Mammary epithelial cell (primary cell): ENCODE measurements around the gene CGNL1.

Source experiments
- EZH2 ChIP-seq: IDR thresholded peaks from 2 replicates; pipeline ENCODE4 v1.6.1; 2012; ENCODE audit warnings: low read length, inconsistent platforms, borderline replicate concordance
- TF ChIP-seq, protein P1 (sequence below), 2 donors: IDR thresholded peaks in 1 of 2; conservative IDR thresholded peaks in 1 of 2; 2 replicates each; pipeline ENCODE4 v1.5.1; 2011 to 2012; ENCODE audit warnings: inconsistent platforms in 2 of 2, low read length in 2 of 2, mild to moderate bottlenecking in 2 of 2, control low read depth in 1 of 2, low read depth in 1 of 2; ENCODE audit not compliant: insufficient read depth in 1 of 2; ENCODE audit errors: extremely low read depth in 1 of 2

DNA sequence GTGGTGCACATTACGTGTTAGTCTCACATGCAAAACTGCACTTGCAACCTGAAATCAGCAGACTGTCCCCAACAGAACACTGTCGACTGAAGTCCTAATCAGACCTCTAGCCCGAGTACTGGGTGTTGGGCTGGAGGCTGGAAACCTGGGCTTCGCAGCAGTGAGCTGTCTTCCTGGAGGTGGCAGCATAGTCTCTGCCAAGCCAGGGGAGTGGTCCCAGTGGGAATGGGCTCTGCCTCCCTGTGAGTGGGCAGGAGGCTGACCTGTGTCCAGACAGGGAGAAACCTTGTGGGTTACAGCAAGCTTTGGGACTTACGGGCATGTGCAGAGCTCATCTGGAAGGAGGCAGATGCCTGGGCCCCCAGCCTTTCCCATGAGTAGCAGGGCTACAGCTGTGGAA lies 177.2 kb downstream of the CGNL1 start:
- TF ChIP-seq, protein P1, sequence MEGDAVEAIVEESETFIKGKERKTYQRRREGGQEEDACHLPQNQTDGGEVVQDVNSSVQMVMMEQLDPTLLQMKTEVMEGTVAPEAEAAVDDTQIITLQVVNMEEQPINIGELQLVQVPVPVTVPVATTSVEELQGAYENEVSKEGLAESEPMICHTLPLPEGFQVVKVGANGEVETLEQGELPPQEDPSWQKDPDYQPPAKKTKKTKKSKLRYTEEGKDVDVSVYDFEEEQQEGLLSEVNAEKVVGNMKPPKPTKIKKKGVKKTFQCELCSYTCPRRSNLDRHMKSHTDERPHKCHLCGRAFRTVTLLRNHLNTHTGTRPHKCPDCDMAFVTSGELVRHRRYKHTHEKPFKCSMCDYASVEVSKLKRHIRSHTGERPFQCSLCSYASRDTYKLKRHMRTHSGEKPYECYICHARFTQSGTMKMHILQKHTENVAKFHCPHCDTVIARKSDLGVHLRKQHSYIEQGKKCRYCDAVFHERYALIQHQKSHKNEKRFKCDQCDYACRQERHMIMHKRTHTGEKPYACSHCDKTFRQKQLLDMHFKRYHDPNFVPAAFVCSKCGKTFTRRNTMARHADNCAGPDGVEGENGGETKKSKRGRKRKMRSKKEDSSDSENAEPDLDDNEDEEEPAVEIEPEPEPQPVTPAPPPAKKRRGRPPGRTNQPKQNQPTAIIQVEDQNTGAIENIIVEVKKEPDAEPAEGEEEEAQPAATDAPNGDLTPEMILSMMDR (conservative IDR thresholded peaks at IDR 0.05 in 1 of 2, IDR thresholded peaks at IDR 0.05 in 1 of 2; ENCODE audit: extremely low read depth in 1 of 2, insufficient read depth in 1 of 2, low read depth in 1 of 2, low read length in 2 of 2): no peak
- TF ChIP-seq EZH2: no peak
